GM18858 (cell line): ENCODE data around the gene CD9.
A peak's percentile ranks its signal among the peaks of the same experiment; 100 is the strongest.

ENCODE experiments used
- ATAC-seq: cut with Tn5 transposase; IDR thresholded peaks from one replicate; pipeline ENCODE4 v1.9.1; 2021; ENCODE audit not compliant: unreplicated experiment

Gene CD9

GRCh38 chr12:6216581-6216980 is 16.4 kb downstream of the CD9 start:
- no peak for ATAC-seq

DNA sequence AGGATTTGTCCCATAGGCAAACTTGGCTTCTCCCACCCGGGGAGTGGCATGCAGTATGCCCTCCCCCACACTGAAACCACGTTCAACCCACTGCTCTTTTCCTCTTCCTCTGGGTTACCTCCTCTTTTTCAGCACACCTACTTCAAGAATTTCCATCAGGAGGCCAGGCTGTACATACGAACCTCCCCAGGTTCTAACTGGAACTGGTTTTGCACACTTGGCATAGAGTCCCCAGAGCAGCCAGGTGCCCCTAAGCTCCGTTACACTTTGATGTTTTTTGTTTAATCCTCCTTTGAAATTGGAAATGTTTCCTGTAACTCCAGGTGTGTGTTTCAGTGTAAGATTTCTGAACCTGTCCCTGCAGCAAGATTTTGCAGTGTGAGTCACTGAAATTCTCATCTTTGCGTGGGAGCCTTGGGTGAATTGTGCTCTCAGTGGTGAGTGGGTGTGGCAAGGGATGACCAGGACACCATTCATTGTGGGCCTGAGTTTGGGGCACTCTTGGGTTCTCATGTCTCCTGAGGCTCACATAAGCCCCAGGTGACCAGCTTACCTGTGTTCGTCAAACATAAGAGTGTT is 18.2 kb downstream of the CD9 start:
- no peak for ATAC-seq

DNA sequence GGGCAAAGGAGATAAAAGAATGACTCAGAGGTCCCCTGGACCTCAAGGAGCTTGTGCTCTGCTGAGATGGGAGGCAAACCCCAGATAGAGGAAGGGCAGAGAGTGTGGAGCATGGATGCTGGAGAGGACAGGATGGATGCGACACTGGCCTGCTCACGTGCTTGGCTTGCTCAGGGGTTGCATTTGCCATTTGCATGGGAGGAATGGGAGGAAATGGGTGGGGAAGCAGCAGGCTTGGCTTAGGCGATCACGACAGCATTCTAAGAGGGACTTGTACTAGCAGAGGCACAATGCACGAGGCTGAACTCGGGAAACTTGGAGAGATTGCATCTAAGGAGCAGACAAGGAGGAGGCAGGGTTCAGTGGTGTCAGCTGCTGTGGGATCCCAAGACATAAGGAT is 19.8 kb downstream of the CD9 start:
- no peak for ATAC-seq

DNA sequence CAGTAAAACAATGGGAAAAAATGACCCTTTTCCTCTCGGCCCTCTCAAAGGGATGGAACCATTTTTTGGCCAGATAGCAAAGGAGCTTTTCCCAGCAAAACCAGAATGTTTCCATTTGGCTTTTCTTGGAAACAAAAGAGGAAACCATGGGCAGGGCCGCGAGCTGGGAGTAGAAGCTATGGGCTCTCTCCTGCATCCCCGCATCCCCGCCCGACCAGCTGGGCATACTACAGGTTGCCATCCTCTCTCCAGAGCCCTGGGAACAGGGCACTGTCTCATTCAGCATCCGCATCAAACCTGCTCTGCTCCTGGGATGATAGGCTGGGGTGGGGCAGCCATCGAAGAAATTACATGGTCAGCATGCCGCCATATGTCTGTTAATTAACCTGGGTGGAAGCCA is 20.9 kb downstream of the CD9 start:
- no peak for ATAC-seq

GRCh38 chr12:6222078-6222654 is 22.0 kb downstream of the CD9 start:
- no peak for ATAC-seq

DNA sequence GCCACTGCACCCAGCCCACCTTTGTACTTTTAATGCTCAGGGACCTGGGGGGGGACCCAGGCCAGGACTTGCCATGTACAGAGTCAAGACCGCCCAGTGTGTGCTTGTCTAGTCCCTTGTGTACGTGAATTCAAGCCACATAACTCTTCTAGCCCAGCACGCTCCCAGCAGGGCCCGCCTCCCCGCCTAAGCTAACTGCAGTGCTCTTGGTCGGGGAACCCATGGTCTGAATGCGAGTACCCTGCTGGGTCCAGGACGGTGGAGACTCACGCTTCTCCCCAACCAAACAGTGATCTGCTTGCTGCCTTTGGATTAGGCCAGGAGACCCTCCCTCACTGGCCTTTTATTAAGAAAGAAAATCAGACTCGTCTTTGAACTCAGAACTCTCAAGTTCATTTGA is 23.3 kb downstream of the CD9 start:
- no peak for ATAC-seq

- no peak for ATAC-seq
These were observed 24.4 kb downstream of the CD9 start for GRCh38 chr12:6224550-6224949.

GRCh38 chr12:6225630-6226001 is 25.4 kb downstream of the CD9 start:
- no peak for ATAC-seq

DNA sequence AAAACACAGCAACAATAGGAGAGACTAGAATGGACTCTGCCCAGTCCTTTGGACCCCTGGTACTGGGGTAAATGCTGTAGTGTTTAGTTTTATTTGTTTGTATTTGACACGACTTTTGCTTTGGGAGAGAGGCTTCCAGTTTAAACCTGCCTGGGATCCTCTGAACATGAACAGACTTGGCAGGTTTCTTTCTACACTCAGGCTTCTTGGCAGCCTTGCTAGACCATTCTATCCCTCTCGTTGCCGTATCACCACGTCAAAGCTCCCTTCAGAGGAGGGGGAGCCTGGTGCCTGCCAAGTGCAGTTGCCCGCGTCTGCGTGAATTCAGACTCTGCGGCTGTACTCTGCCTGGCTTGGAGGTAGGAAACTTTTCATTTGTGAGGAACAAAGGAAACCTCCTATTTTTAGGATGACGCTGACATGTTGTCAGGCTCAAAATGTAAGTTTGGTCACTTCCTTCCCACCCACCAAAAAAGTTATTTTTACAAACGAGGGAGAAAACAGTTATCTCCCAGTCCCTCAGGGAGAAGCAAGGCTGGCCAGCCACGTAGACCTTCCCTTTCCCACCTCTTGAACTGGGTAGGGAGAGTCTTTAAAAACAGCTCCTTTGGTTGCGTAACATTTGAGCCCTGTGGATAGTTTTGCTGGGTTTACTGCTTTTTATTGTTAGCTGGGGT is 25.9 kb downstream of the CD9 start:
- ATAC-seq: no peak

DNA sequence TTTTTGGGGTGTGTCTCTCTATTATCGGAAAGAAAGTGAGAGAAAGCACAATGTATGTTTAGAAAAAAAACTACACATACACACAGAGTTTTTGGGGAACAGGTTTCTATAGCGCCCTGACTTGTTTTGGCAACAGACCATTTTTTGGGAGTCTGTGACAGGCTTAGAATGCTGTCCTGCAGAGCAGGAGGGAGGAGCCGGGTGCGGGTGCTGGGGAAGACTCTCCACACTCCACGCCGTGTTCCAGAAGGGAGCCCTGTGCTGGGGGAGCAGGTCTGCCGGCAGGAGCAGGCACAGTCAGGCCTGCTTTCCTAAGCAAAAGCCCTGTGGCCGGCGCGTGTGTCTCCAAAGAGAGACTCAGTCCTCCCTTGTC is 26.5 kb downstream of the CD9 start:
- ATAC-seq: no peak

GRCh38 chr12:6228535-6229223 is 28.5 kb downstream of the CD9 start:
- no peak for ATAC-seq

DNA sequence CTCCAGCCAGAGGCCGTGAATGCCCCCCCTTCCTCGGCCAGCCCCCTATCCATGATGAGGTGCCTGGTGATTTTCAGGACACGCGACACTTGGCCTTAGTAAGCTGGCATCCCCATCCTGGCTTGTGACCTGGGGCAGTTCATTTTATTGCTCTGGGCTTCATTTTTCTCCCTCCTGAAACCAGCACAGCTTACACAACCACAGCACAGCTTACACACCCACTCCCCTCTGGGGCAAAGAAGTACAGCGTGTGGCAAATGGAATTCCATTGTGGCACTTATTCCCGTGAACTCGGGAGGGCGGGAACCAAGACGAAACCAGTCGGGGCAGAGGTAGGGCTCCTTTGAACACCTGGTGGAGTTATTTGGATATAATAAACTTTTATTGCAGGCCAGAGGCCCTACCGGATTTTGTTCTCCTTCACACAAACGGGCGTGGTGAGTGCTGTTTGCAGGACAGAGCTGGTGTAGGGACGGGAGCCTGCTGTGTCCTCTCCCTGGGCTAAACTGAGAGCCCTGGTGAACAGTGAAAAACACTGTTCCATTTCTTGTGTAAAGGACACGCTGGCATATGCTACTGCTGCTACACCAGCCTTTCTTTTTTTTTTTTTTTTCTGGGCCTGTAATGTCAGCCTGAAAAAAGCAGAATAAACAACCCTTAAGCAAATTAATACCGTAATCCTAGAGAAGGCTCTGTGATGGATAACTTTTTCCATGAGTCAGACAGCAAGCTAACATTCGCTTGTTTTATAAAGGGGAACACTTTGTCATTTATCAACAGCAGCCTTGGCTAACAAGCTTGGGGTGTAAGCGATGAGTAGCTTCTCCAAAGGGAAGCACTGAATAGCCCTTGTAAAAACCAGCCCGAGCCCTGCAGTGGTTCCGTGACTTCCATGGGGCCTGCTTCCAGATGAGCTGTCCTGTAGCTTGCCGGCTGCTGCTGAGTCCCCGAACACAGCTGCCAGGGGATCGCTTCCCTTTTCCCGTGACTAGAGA is 29.3 kb downstream of the CD9 start:
- no peak for ATAC-seq

DNA sequence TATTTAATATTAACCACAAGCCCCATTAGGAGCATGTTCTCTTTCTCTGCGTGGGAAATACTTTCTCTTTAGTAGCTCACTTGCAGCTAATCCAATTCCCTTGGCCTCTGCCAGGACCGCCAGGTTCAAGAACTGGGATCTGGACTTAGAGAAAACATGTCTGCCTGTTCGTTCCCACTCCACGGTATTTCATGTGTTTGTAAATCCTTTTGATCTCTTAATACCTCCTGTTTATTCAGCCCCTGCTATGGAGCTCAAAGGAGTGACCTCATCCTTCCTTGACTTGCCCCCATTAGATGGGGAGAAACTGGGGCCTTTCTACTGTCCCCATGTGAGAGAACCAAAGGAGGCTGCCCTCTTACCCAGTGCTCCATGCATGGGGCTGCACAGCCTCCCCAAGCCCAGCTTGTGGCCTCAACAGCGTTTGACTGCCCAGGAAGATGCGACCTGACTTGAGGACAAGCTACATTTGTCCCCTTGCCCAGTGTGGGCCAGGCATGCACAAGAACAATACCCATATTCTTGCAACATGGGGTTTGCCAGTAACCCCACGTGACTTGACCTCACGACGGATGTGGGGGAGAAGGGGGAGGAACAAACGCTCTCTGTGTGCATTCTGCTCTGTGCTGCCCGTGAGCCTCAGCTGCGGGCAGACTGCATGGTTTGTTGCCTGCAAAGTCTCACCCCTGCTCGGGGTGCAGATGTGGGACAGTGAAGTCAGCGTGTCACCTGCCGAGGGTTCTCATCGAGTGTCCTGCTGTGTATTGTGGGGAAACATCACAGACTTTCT is 30.3 kb downstream of the CD9 start:
- ATAC-seq: peak; percentile 51

- no peak for ATAC-seq
These were observed 31.4 kb downstream of the CD9 start for GRCh38 chr12:6231359-6232268.

DNA sequence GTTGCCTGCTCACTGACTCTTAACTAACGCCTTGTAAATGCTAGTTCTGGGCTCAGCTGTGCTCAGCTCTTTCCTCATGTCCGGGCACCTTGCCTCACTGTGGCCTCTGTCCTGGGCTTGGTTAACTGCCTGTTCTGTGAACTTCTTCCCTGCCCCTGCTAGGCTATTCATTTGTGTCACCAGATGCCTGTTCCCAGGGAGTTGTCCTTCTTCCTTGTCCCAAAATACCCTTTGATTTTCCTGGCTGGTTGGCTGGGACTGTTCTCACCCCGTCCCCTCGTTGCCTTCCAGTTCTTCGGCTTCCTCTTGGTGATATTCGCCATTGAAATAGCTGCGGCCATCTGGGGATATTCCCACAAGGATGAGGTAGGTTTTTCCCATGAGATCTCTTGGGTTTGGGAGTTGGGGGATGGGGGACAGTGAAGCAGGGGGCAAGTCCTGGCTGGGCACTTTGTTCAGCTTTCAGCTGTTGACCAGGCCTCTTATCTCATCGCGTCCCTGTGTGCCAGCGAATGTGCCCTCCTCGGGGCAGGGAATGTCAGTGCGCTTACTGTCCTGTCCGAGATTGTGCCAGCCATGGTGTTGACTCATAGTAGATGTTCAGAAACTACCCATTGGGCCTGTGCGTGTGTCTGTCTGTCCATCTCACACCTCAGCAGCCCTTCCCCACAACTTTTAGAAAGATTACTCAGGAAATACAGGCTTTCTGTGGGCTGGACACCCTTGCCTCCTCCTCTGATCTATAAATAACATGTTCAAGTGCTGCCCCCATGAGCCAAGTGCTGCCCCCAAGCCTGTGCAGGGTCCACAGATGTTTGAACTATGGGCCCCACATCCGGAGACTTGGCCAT is 33.1 kb downstream of the CD9 start:
- no peak for ATAC-seq

- no peak for ATAC-seq
These were observed 34.0 kb downstream of the CD9 start for GRCh38 chr12:6234214-6234613.

DNA sequence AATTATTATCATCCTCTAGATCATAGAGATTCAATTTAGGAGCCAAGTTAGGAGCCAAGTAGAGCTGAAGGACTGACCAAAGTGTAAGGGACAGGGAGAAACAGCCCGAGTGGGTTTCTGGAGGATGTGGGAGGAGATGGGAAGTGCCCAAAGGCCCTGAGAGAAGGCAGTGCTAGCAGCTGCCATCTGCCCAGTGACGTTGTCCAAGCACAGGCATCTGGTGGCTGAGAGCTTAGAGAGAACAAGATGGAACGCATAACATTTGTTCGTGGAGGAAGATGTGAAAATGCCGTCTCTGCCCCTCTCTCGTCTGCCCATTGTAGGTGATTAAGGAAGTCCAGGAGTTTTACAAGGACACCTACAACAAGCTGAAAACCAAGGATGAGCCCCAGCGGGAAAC is 34.7 kb downstream of the CD9 start:
- ATAC-seq: no peak

DNA sequence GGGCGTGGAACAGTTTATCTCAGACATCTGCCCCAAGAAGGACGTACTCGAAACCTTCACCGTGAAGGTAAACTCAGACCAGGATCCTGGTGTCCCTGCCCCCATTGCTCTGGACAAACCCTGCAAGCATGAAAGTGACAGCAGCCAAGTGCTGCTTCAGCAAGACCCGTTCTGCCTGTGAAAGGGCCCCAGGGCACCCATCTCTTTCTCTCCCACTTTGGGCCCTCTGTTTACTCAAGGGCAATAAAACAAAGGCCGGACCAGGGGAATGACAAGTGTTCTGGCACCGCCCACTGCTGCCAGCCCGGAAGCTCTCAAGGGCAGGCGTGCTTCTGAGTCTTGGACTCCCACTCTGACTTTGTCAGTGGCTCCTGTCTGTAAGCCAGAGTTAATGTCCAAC is 35.3 kb downstream of the CD9 start:
- ATAC-seq: no peak
